ENCODE results near the gene KCNQ1OT1.

Gene KCNQ1OT1

GRCh38 chr11:2741006-2741376 is 41.2 kb upstream of the KCNQ1OT1 start:
- no peaks in the 10 kb centered on the region for H3K9me3 Mint-ChIP-seq
- H3K36me3 Mint-ChIP-seq (ENCODE audit: low read depth): peaks cover 21% of the 10 kb centered on the region
- H3K27me3 Mint-ChIP-seq: no peaks in the 10 kb centered on the region
- H3K27ac Mint-ChIP-seq: no peak overlapping the region
- no peak overlapping the region for H3K4me3 Mint-ChIP-seq
- H3K4me1 Mint-ChIP-seq (ENCODE audit: low read depth): peaks cover 38% of the 10 kb centered on the region
- intact Hi-C loops (cut with micrococcal nuclease): no loop called here

- H3K27me3 Mint-ChIP-seq: no peaks in the 10 kb centered on the region
- H3K36me3 Mint-ChIP-seq (ENCODE audit: low read depth): peaks cover 21% of the 10 kb centered on the region
- H3K9me3 Mint-ChIP-seq: no peaks in the 10 kb centered on the region
- H3K4me3 Mint-ChIP-seq: no peak overlapping the region
- H3K27ac Mint-ChIP-seq: no peak overlapping the region
- peaks cover 38% of the 10 kb centered on the region for H3K4me1 Mint-ChIP-seq (ENCODE audit: low read depth)
- intact Hi-C loops (cut with micrococcal nuclease): no loop called here
Observed at GRCh38 chr11:2740275-2740940, 40.6 kb upstream of the KCNQ1OT1 start.

- H3K9me3 Mint-ChIP-seq: no peaks in the 10 kb centered on the region
- H3K4me3 Mint-ChIP-seq: no peak overlapping the region
- no peaks in the 10 kb centered on the region for H3K27me3 Mint-ChIP-seq
- H3K4me1 Mint-ChIP-seq (ENCODE audit: low read depth): peaks cover 38% of the 10 kb centered on the region
- intact Hi-C loops (cut with micrococcal nuclease): no loop called here
- H3K27ac Mint-ChIP-seq: no peak overlapping the region
- peaks cover 21% of the 10 kb centered on the region for H3K36me3 Mint-ChIP-seq (ENCODE audit: low read depth)
Observed at GRCh38 chr11:2739531-2740274, 39.9 kb upstream of the KCNQ1OT1 start.

GRCh38 chr11:2738551-2739431 is 39.0 kb upstream of the KCNQ1OT1 start:
- Mint-ChIP-seq H3K27ac (no peak overlapping the region), H3K4me3 (no peak overlapping the region), H3K27me3 (no peaks in the 10 kb centered on the region), H3K9me3 (no peaks in the 10 kb centered on the region), H3K4me1 (ENCODE audit: low read depth) (peaks cover 38% of the 10 kb centered on the region), H3K36me3 (ENCODE audit: low read depth) (peaks cover 21% of the 10 kb centered on the region)
- intact Hi-C loops (cut with micrococcal nuclease): no loop called here

- peaks cover 21% of the 10 kb centered on the region for H3K36me3 Mint-ChIP-seq (ENCODE audit: low read depth)
- peaks cover 38% of the 10 kb centered on the region for H3K4me1 Mint-ChIP-seq (ENCODE audit: low read depth)
- H3K9me3 Mint-ChIP-seq: no peaks in the 10 kb centered on the region
- no peaks in the 10 kb centered on the region for H3K27me3 Mint-ChIP-seq
- intact Hi-C loops (cut with micrococcal nuclease): no loop called here
- no peak overlapping the region for H3K4me3 Mint-ChIP-seq
- H3K27ac Mint-ChIP-seq: peak overlapping the region; percentile 72
Observed at GRCh38 chr11:2737866-2738265, 38.1 kb upstream of the KCNQ1OT1 start.

GRCh38 chr11:2737226-2737590 is 37.4 kb upstream of the KCNQ1OT1 start:
- peak overlapping the region; percentile 72 for H3K27ac Mint-ChIP-seq
- H3K36me3 Mint-ChIP-seq (ENCODE audit: low read depth): peaks cover 23% of the 10 kb centered on the region
- H3K4me3 Mint-ChIP-seq: no peak overlapping the region

GRCh38 chr11:2736577-2737225 is 36.9 kb upstream of the KCNQ1OT1 start:
- peaks cover 42% of the 10 kb centered on the region for H3K4me1 Mint-ChIP-seq (ENCODE audit: low read depth)
- H3K27ac Mint-ChIP-seq: peak overlapping the region; percentile 35
- H3K36me3 Mint-ChIP-seq (ENCODE audit: low read depth): peaks cover 28% of the 10 kb centered on the region
- no peaks in the 10 kb centered on the region for H3K9me3 Mint-ChIP-seq
- intact Hi-C loops (cut with micrococcal nuclease): no loop called here
- no peak overlapping the region for H3K4me3 Mint-ChIP-seq
- no peaks in the 10 kb centered on the region for H3K27me3 Mint-ChIP-seq

More at GRCh38 chr11:2737226-2737590, 37.4 kb upstream of the KCNQ1OT1 start:
- Mint-ChIP-seq H3K9me3 (no peaks in the 10 kb centered on the region), H3K4me1 (ENCODE audit: low read depth) (peaks cover 40% of the 10 kb centered on the region), H3K27me3 (no peaks in the 10 kb centered on the region)
- intact Hi-C loops (cut with micrococcal nuclease): no loop called here

- Mint-ChIP-seq H3K4me3 (no peak overlapping the region), H3K27ac (no peak overlapping the region), H3K4me1 (ENCODE audit: low read depth) (peaks cover 37% of the 10 kb centered on the region), H3K9me3 (no peaks in the 10 kb centered on the region), H3K36me3 (ENCODE audit: low read depth) (peaks cover 30% of the 10 kb centered on the region), H3K27me3 (no peaks in the 10 kb centered on the region)
- intact Hi-C loops (cut with micrococcal nuclease): no loop called here
Observed at GRCh38 chr11:2735053-2735589, 35.3 kb upstream of the KCNQ1OT1 start.

GRCh38 chr11:2734181-2735052 is 34.6 kb upstream of the KCNQ1OT1 start:
- Mint-ChIP-seq H3K27me3 (no peaks in the 10 kb centered on the region), H3K36me3 (ENCODE audit: low read depth) (peaks cover 35% of the 10 kb centered on the region), H3K4me1 (ENCODE audit: low read depth) (peaks cover 37% of the 10 kb centered on the region), H3K9me3 (no peaks in the 10 kb centered on the region), H3K4me3 (no peak overlapping the region), H3K27ac (no peak overlapping the region)
- intact Hi-C loops (cut with micrococcal nuclease): no loop called here

- H3K27ac Mint-ChIP-seq: no peak overlapping the region
Observed at GRCh38 chr11:2732940-2733628, 33.3 kb upstream of the KCNQ1OT1 start.

GRCh38 chr11:2732261-2732939 is 32.6 kb upstream of the KCNQ1OT1 start:
- intact Hi-C loops (cut with micrococcal nuclease): no loop called here

More at GRCh38 chr11:2732940-2733628, 33.3 kb upstream of the KCNQ1OT1 start:
- intact Hi-C loops (cut with micrococcal nuclease): no loop called here
- Mint-ChIP-seq H3K4me3 (no peak overlapping the region), H3K9me3 (no peaks in the 10 kb centered on the region), H3K36me3 (ENCODE audit: low read depth) (peaks cover 41% of the 10 kb centered on the region), H3K27me3 (no peaks in the 10 kb centered on the region), H3K4me1 (ENCODE audit: low read depth) (peaks cover 37% of the 10 kb centered on the region)

More at GRCh38 chr11:2732261-2732939, 32.6 kb upstream of the KCNQ1OT1 start:
- Mint-ChIP-seq H3K36me3 (ENCODE audit: low read depth) (peaks cover 45% of the 10 kb centered on the region), H3K27ac (no peak overlapping the region), H3K27me3 (no peaks in the 10 kb centered on the region), H3K9me3 (no peaks in the 10 kb centered on the region), H3K4me1 (ENCODE audit: low read depth) (peaks cover 35% of the 10 kb centered on the region), H3K4me3 (no peak overlapping the region)

All from dendritic cell treated with granulocyte-macrophage colony-stimulating factor and Interleukin-4, amounts not matched to agents 40 ng/mL and 50 ng/mL, for 4 days (primary cell).